Stimulated activated CD4-positive, alpha-beta T cell treated with anti-CD3 and anti-CD28 coated beads, Interleukin-4, amount 100 ng/mL, for 1 hour (primary cell): ENCODE measurements around the gene POLR3K.
A peak's percentile ranks its signal among the peaks of the same experiment; 100 is the strongest.
"Not testable (repeated sequence)": the region's sequence is repeated elsewhere in the genome, so short reads cannot be mapped to it uniquely, and the experiment has no call there.

Experiments used
- DNase-seq: peaks from one replicate; pipeline ENCODE4 v3.0.0-alpha.2; 2020

POLR3K gene

GRCh38 chr16:42069-42457 is 11.3 kb downstream of the POLR3K start:
- DNase-seq: no peak

- DNase-seq: no peak
Measured at GRCh38 chr16:41439-42068, 11.9 kb downstream of the POLR3K start.

- peak; percentile 27 for DNase-seq
Measured at GRCh38 chr16:38941-39892, 14.2 kb downstream of the POLR3K start.

- not testable (repeated sequence) for DNase-seq
Measured at GRCh38 chr16:38206-38605, 15.2 kb downstream of the POLR3K start.

- no peak for DNase-seq
Measured at GRCh38 chr16:37511-37910, 15.9 kb downstream of the POLR3K start.

- no peak for DNase-seq
Measured at GRCh38 chr16:36336-36984, 16.9 kb downstream of the POLR3K start.

GRCh38 chr16:35678-36305 is 17.6 kb downstream of the POLR3K start:
- DNase-seq: no peak

- DNase-seq: no peak
Measured at GRCh38 chr16:35011-35677, 18.3 kb downstream of the POLR3K start.

GRCh38 chr16:34648-34987 is 18.8 kb downstream of the POLR3K start:
- no peak for DNase-seq

- DNase-seq: no peak
Measured at GRCh38 chr16:33877-34647, 19.3 kb downstream of the POLR3K start.

GRCh38 chr16:33154-33876 is 20.1 kb downstream of the POLR3K start:
- not testable (repeated sequence) for DNase-seq

GRCh38 chr16:30627-31026 is 22.8 kb downstream of the POLR3K start:
- not testable (repeated sequence) for DNase-seq

GRCh38 chr16:25926-26348 is 27.5 kb downstream of the POLR3K start:
- not testable (repeated sequence) for DNase-seq

- not testable (repeated sequence) for DNase-seq
Measured at GRCh38 chr16:24151-24550, 29.3 kb downstream of the POLR3K start.

GRCh38 chr16:20886-21285 is 32.5 kb downstream of the POLR3K start:
- not testable (repeated sequence) for DNase-seq

GRCh38 chr16:17062-17765 is 36.2 kb downstream of the POLR3K start:
- not testable (repeated sequence) for DNase-seq

GRCh38 chr16:10772-11171 is 42.6 kb downstream of the POLR3K start:
- DNase-seq: peak; percentile 87

- DNase-seq: peak; percentile 15
Measured at GRCh38 chr16:9903-10665, 43.3 kb downstream of the POLR3K start.
